ENCODE results near the gene TGFB3. TPM values are rescaled to one million over a fixed set of nuclear protein-coding genes. Genes with fewer than 3 reads are reported as not detected.
"Not testable (repeated sequence)": the region's sequence is repeated elsewhere in the genome, so short reads cannot be mapped to it uniquely, and the experiment has no call there.

Gene TGFB3
- total and polyA plus RNA-seq, 2 of the 13 experiments (the other 11 are each of a cell fraction or from before 2014, with no cell fraction given), result 1.4 to 2.5 TPM

DNA sequence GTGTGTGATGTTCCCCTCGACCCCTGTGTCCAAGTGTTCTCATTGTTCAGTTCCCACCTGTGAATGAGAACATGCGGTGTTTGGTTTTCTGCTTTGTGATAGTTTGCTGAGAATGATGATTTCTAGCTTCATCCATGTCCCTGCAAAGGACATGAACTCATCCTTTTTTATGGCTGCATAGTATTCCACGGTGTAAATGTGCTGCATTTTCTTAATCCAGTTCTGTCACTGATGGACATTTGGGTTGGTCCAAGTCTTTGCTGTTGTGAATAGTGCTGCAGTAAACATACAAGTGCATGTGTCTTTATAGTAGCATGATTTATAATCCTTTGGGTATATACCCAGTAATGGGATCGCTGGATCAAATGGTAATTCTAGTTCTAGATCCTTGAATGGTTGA, 61.4 kb downstream of the TGFB3 start:
- CTCF ChIA-PET (ENCODE audit: low intra/inter-chr PET ratio, low total read pairs); FAIRE-seq; H3K4me2 ChIP-seq (ENCODE audit: low read depth, low read length); POLR2A ChIA-PET; H4K20me1 ChIP-seq (ENCODE audit: insufficient read depth, low read length); H3K4me1 ChIP-seq (ENCODE audit: insufficient read depth, low read length); H2AFZ ChIP-seq (ENCODE audit: low read length); H3K9me3 ChIP-seq (ENCODE audit: low read length); intact Hi-C loops (cut with micrococcal nuclease; ENCODE audit: unreplicated experiment); BruUV-seq (replicated peaks); ATAC-seq; H3K27me3 ChIP-seq (ENCODE audit: control insufficient read depth in 1 of 2, insufficient read depth in 2 of 2, low read length in 2 of 2); H3K4me3 ChIP-seq (replicated peaks in 1 of 3; ENCODE audit: insufficient read depth in 1 of 3, low read depth in 2 of 3, low read length in 3 of 3); H3K9ac ChIP-seq (ENCODE audit: insufficient read depth, low read depth, low read length); in situ Hi-C loops (cut with HindIII; ENCODE audit: extremely low pct_ligation_motif_present, low pct_unique_long_range_greater_than_20kb); H3K79me2 ChIP-seq (ENCODE audit: insufficient read depth, low read length); DNase-seq (ENCODE audit: low spot score); H3K36me3 ChIP-seq (replicated peaks in 1 of 2; ENCODE audit: control insufficient read depth in 1 of 2, insufficient read depth in 2 of 2, low read length in 2 of 2); H3K27ac ChIP-seq (ENCODE audit: extremely low read length, insufficient read depth, low read length): not testable (repeated sequence)
- 99% methylated on average over 4 of the region's 4 CpGs for WGBS (ENCODE audit: low lambda C conversion rate)

- TF ChIP-seq ZNF605 (CRISPR knock-in tag; IDR thresholded peaks at IDR 0.05) (no peak), EHMT2 (IDR thresholded peaks at IDR 0.05; ENCODE audit: borderline replicate concordance, low read depth, low read length) (no peak), ZNF3 (CRISPR knock-in tag; IDR thresholded peaks at IDR 0.05) (no peak), MIXL1 (CRISPR knock-in tag; IDR thresholded peaks at IDR 0.05) (no peak), NR2F2 (IDR thresholded peaks at IDR 0.05; ENCODE audit: borderline replicate concordance, low read depth) (no peak), ZBTB37 (CRISPR knock-in tag; IDR thresholded peaks at IDR 0.05) (no peak), PAWR (CRISPR knock-in tag; IDR thresholded peaks at IDR 0.05; ENCODE audit: borderline replicate concordance) (no peak), ZNF207 (IDR thresholded peaks at IDR 0.05; ENCODE audit: borderline replicate concordance) (no peak), FOXP1 (IDR thresholded peaks at IDR 0.05) (no peak), FOXP1 (CRISPR knock-in tag; IDR thresholded peaks at IDR 0.05) (no peak), NFE2L2 (IDR thresholded peaks at IDR 0.05; ENCODE audit: low read length) (no peak), ZNF205 (CRISPR knock-in tag; IDR thresholded peaks at IDR 0.05) (no peak), TRIM24 (CRISPR knock-in tag; IDR thresholded peaks at IDR 0.05) (no peak), CHCHD3 (CRISPR knock-in tag; IDR thresholded peaks at IDR 0.05) (no peak), RFX3 (CRISPR knock-in tag; IDR thresholded peaks at IDR 0.05) (no peak), MAFK (conservative IDR thresholded peaks at IDR 0.05 in 1 of 2, IDR thresholded peaks at IDR 0.05 in 1 of 2; ENCODE audit: low read length in 2 of 2) (no peak)
- POLR2A ChIA-PET, result no interaction called here
- 100% methylated on average over 1 of the region's 1 CpG for WGBS (ENCODE audit: low lambda C conversion rate)
- H3K79me2 ChIP-seq (ENCODE audit: insufficient read depth, low read length), result no peaks in the 10 kb centered on the region
- no peak for ATAC-seq
- H3K27ac ChIP-seq (ENCODE audit: extremely low read length, insufficient read depth, low read length), result no peak overlapping the region
- intact Hi-C loops (cut with micrococcal nuclease; ENCODE audit: unreplicated experiment), result no loop called here
- H3K27me3 ChIP-seq (ENCODE audit: control insufficient read depth in 1 of 2, insufficient read depth in 2 of 2, low read length in 2 of 2), result no peaks in the 10 kb centered on the region
- no peaks in the 10 kb centered on the region for H4K20me1 ChIP-seq (ENCODE audit: insufficient read depth, low read length)
- FAIRE-seq, result no peak
- H3K36me3 ChIP-seq (replicated peaks in 1 of 2; ENCODE audit: control insufficient read depth in 1 of 2, insufficient read depth in 2 of 2, low read length in 2 of 2), result no peaks in the 10 kb centered on the region
- DNase-seq (ENCODE audit: low spot score), result no peak
- H3K4me1 ChIP-seq (ENCODE audit: insufficient read depth, low read length), result peaks cover 7% of the 10 kb centered on the region
- H3K9ac ChIP-seq (ENCODE audit: insufficient read depth, low read depth, low read length), result no peak overlapping the region
- no peak overlapping the region for H2AFZ ChIP-seq (ENCODE audit: low read length)
- no peak overlapping the region for H3K4me3 ChIP-seq (replicated peaks in 1 of 3; ENCODE audit: insufficient read depth in 1 of 3, low read depth in 2 of 3, low read length in 3 of 3)
- in situ Hi-C loops (cut with HindIII; ENCODE audit: extremely low pct_ligation_motif_present, low pct_unique_long_range_greater_than_20kb), result no loop called here
- no peaks in the 10 kb centered on the region for H3K9me3 ChIP-seq (ENCODE audit: low read length)
- no TSS peak for BruUV-seq (replicated peaks)
- CTCF ChIA-PET (ENCODE audit: low intra/inter-chr PET ratio, low total read pairs), result no interaction called here
- H3K4me2 ChIP-seq (ENCODE audit: low read depth, low read length), result no peak overlapping the region
Observed at GRCh38 chr14:75917946-75918335, 63.9 kb downstream of the TGFB3 start.
